Activated T-helper 9 cell treated with anti-CD3 and anti-CD28 coated beads, Interleukin-2, amount 50 U/mL, for 16 hours (primary cell): ENCODE data around the gene ABHD4.
"Not testable (repeated sequence)": the region's sequence is repeated elsewhere in the genome, so short reads cannot be mapped to it uniquely, and the experiment has no call there.

Experiments used
- DNase-seq: peaks from one replicate; pipeline ENCODE4 v3.0.0-alpha.2; 2020; ENCODE audit warnings: low read depth

ABHD4 gene

DNA sequence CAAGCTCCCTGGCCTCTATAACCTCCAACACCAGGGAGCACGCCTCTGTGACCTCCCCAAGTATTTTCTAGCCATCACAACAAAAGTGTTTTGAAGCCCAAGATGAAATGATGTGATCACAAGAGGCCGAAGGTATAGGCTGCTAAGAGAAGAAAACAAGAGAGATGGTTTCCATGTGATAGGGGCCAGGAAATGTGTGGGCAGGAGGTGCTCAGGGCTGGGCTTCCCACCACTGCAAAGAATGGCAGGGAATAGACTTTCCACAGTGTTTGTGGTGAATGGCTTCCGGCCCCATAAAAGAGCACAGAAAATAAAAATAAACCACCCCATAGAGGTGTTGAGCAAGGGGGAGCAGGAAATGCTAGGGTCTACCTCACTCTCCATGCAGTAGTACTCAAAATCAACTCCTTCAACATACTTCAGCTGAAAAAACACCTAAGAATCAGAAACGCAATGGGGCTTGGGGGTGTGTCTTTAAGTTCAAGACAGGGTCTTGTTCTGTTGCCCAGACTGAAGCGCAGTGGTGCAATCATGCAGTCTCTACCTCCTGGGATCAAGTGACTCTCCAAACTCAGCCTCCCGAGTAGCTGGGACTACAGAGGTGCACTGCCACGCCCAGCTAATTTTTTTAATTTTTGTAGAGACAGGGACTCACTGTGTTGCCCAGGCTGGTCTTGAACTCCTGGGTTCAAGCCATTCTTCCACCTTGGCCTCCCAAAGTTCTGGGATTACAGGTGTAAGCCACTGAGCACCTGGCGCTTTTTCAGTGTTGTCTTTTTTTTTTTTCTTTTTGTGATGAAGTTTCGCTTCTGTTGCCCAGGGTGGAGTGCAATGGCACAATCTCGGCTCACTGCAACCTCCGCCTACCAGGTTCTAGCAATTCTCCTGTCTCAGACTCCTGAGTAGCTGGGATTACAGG, 36.2 kb upstream of the ABHD4 start:
- peak; percentile 53 for DNase-seq

DNA sequence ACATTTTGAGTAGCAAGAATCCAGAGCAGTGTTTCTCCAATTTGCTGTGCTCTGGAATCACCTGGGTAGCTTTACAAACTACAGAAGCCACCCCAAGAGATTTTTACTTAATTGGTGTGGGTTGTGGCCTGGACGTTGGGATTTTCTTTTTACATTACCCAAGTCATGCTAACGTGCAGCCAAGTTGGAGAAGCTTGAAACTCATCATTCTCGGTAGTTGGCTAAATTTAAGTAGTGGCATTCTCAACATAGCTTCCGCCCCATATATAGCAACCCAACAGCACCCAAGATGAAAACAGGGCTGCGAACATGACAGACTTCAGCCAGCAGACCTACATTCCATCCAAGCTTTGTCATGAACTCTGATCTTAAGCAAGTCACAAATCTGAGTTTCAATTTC, 34.1 kb upstream of the ABHD4 start:
- DNase-seq: no peak

GRCh38 chr14:22564463-22564862, 33.6 kb upstream of the ABHD4 start:
- no peak for DNase-seq

GRCh38 chr14:22565391-22565945, 32.6 kb upstream of the ABHD4 start:
- DNase-seq: no peak

- not testable (repeated sequence) for DNase-seq
These were observed 31.8 kb upstream of the ABHD4 start for GRCh38 chr14:22566266-22566665.

- no peak for DNase-seq
These were observed 31.3 kb upstream of the ABHD4 start for GRCh38 chr14:22566845-22567244.

DNA sequence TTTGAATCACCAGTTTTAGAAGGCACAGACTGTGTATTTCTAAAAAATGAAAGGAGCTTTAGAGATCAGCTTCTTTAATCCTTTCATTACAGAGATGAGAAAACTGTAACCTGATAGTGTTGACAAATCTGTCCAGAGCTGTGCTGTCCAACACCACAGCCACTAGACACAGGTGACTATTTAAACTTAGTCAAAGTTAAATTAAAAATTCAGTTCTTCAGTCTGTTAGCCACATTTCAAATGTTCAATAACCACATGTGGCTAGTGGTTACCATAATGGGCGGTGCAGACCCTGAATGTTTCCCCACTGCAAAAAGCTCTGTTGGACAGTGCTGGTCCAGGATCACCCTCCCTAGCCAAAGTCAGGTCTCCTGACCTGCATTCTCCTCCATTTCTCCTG, 30.7 kb upstream of the ABHD4 start:
- no peak for DNase-seq

GRCh38 chr14:22569106-22569736, 28.9 kb upstream of the ABHD4 start:
- DNase-seq: no peak

GRCh38 chr14:22569737-22570131, 28.4 kb upstream of the ABHD4 start:
- DNase-seq: no peak

- DNase-seq: peak; percentile 65
These were observed 27.8 kb upstream of the ABHD4 start for GRCh38 chr14:22570132-22570949.

GRCh38 chr14:22572562-22573058, 25.5 kb upstream of the ABHD4 start:
- DNase-seq: no peak

DNA sequence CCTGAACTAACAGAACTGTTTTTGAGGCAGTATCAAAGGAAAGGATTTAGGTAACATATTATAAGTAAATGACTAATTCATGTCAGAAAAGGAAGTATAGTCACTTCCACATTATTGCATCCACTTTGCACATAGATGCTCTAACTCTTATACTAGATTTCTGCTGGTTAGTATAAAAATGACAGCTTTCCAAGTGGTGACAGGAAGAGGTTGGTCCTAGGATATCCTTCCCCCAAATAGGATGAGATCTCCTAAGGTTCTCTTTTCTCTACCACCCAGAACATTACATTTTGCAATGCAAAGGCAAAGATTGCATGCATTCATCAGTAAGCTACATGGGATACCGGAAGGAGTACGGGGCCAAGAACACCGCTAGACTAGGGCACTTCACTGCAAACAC, 24.3 kb upstream of the ABHD4 start:
- no peak for DNase-seq

DNA sequence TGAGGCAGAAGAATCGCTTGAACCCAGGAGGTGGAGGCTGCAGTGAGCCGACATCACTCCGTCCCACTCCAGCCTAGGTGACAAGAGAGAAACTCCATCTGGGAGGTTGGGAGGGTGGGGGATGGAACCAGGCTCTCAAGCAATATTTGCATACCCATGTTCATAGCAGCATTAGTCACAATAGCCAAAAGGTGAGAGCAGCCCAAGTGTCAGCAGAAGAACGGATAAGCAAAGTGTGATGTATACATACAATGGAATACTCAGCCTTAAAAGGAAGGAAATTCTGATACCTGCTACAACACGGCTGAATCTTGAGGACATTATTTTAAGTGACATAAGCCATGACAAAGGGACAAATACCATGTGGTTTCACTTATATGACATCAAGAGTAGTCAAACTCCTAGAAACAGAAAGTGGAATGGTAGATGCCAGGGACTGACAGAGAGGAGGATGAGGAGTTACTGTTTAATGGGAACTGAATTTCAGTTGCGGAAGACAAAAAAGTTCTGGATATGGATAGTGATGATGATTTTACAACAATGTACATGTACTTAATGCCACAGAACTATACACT, 20.7 kb upstream of the ABHD4 start:
- no peak for DNase-seq

GRCh38 chr14:22579236-22579635, 18.9 kb upstream of the ABHD4 start:
- no peak for DNase-seq

GRCh38 chr14:22579881-22580280, 18.2 kb upstream of the ABHD4 start:
- no peak for DNase-seq

DNA sequence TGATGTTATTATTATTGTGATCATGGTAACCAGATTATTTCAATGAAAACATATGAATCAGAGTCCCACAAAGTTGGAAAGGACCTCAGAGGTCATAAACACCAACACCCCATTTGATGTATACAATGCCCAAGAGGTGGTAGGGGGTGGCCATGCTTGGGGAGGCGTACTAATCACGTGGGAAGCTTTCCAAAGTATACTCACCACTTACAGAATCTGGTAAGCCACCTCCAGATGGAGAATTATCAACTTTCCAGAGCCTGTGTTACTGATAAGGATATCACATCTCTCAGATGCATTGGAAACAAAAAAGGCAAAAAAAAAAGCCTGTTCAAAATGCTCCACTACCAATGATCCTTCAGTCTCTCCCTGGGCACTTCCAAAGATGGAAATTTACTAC, 17.5 kb upstream of the ABHD4 start:
- no peak for DNase-seq

DNA sequence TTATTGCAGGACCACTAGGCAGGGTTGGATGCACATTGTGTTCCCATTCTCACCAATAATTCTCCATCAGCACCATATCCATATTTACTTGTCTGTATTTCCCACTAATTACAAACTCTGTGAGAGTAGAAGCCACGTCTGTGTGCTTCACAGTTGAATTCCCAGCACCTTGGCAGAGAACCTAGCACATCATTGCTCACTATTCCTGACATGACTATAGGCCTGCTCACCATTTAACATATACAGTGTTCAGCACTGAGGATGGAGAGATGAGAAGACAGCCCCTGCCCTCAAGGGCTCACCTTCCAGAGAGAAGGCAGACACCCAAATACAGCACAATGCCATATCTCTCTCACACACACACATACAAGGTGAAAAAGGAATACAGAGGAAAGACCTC, 14.1 kb upstream of the ABHD4 start:
- DNase-seq: no peak

DNA sequence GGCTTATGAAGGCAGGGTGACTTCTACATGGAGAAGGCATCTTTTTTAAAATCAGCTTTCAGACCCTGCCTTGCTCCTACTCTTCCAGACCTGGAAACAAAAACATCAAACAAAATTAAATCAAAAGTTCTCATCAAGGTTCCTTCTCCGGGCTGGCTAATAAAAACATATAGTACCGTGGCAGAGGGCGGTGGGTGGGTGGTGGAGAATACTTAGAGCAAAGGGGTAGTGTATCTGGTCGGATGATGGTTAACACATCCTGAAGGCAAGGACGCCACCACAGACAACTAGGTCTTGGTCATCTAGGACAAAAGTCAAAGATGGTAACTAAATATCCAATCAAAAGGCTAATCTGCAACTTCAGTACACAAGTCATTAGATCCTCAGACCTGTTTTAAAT, 10.9 kb upstream of the ABHD4 start:
- DNase-seq: no peak

DNA sequence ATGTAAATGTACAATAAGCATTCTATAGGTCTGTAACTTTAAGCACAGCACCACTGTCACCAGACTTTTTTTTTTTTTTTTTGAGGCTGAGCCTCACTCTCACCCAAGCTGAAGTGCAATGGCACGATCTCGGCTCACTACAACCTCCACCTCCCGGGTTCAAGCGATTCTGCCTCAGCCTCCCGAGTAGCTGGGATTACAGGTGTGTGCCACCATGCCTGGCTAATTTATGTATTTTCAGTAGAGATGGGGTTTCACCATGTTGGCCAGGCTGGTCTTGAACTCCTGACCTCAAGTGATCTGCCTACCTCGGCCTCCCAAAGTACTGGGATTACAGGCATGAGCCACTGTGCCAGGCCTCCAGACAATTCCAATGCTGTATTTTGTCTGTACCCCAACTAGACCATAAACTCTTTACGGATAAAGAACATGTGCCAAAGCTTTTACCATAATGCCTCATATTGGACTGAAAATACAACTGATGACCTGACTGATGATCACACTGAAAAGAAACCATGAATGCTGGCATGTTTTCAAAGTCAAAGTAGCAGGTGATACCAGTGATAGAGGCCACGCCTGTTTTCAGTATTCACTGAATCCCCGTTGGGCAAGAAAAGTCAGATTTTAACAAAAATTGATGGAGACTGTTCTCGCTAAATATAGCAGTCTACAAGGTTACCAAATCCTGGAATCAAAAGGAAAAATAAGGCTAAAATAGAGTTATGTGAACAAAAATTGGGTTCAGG, 10.2 kb upstream of the ABHD4 start:
- DNase-seq: not testable (repeated sequence)

GRCh38 chr14:22588526-22589095, 9.5 kb upstream of the ABHD4 start:
- DNase-seq: no peak
